ENCODE results near the gene PTPRE. TPM values are rescaled to one million over a fixed set of nuclear protein-coding genes. Genes with fewer than 3 reads are reported as not detected.

PTPRE gene
- total and polyA plus RNA-seq, 2 of the 4 experiments (the other 2 are of a cell fraction) = 0.34 to 0.54 TPM

DNA sequence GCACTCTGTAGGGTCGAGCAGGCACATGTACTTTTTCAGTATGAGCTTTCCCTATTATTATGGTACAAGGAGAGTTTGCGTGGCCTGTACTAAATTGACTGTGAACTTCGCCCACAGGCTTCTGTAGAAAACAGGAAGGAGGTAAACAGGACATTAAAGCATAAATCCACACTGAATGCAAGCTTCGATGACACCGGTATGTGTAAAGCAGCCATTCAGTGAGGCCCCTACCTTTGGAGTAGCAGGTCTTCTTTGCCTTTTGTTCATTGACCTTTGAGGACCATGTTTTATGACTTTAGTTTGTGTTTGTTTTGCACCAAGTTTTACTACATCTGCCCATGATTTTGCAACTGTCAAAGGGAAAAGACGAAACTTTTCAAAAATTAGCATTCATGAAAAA, 204.8 kb downstream of the PTPRE start:
- Histone ChIP-seq H2AK9ac (replicated peaks; ENCODE audit: low read depth, low read length, poor library complexity) (no peak overlapping the region), H2BK120ac (ENCODE audit: low read depth, low read length) (no peak overlapping the region), H3K9me3 (ENCODE audit: control insufficient read depth, insufficient read depth, low read length) (no peaks in the 10 kb centered on the region), H3K36me3 (ENCODE audit: control insufficient read depth, insufficient read depth, low read length) (peaks cover 34% of the 10 kb centered on the region), H2AK5ac (ENCODE audit: low read depth, low read length) (no peak overlapping the region), H4K5ac (ENCODE audit: low read depth, low read length) (no peak overlapping the region), H3K9me1 (ENCODE audit: insufficient read depth, low read length) (no peaks in the 10 kb centered on the region; the same call in 1 of the 2 replicates), H3K27ac (ENCODE audit: insufficient read depth, low read length) (no peak overlapping the region), H4K20me1 (ENCODE audit: insufficient read depth, low read length) (no peaks in the 10 kb centered on the region), H3K4me1 (ENCODE audit: control insufficient read depth, insufficient read depth, low read length) (no peaks in the 10 kb centered on the region), H2AFZ (replicated peaks; ENCODE audit: low read length, poor library complexity) (no peak overlapping the region), H3K18ac (ENCODE audit: low read depth, low read length) (no peak overlapping the region), H3K4me2 (ENCODE audit: low read depth, low read length) (no peak overlapping the region), H3K4ac (ENCODE audit: low read depth, low read length) (no peak overlapping the region), H3K9ac (ENCODE audit: low read depth, low read length) (no peak overlapping the region), H3K4me3 (ENCODE audit: insufficient read depth, low read depth, low read length) (no peak overlapping the region), H3K14ac (replicated peaks; ENCODE audit: low read depth, low read length) (no peak overlapping the region), H2BK5ac (ENCODE audit: low read depth, low read length, poor library complexity, severe bottlenecking) (no peak overlapping the region), H3K27me3 (ENCODE audit: control insufficient read depth, insufficient read depth, low read length) (no peaks in the 10 kb centered on the region), H3K23ac (ENCODE audit: low read depth, low read length) (no peak overlapping the region), H2BK20ac (ENCODE audit: low read depth, low read length) (no peak overlapping the region), H3K79me1 (ENCODE audit: low read depth in 1 of 2, low read length in 2 of 2) (peaks cover 19 to 20% of the 10 kb centered on the region in 2 experiments), H4K8ac (ENCODE audit: low read depth in 2 of 2, low read length in 2 of 2) (no peak overlapping the region), H2BK15ac (ENCODE audit: low read depth, low read length) (no peak overlapping the region), H3K56ac (ENCODE audit: extremely low read depth, insufficient read depth, low read length) (no peak overlapping the region), H4K91ac (ENCODE audit: insufficient read depth, low read depth, low read length) (no peak overlapping the region)
- CTCF ChIA-PET = no interaction called here
- POLR2A ChIA-PET (ENCODE audit: unreplicated experiment) = no interaction called here
- in situ Hi-C loops (cut with MboI; ENCODE audit: low sequenced_read_pairs) = no loop called here
- intact Hi-C loops (cut with micrococcal nuclease) = no loop called here
- dilution Hi-C loops (cut with HindIII; ENCODE audit: low sequenced_read_pairs, unreplicated experiment) = no loop called here
- TF ChIP-seq SMC3 (IDR thresholded peaks at IDR 0.05; ENCODE audit: low read depth, low read length) = no peak
- TF ChIP-seq POLR2A (IDR thresholded peaks at IDR 0.05; ENCODE audit: low read depth, low read length) = no peak
- TF ChIP-seq, protein P1, sequence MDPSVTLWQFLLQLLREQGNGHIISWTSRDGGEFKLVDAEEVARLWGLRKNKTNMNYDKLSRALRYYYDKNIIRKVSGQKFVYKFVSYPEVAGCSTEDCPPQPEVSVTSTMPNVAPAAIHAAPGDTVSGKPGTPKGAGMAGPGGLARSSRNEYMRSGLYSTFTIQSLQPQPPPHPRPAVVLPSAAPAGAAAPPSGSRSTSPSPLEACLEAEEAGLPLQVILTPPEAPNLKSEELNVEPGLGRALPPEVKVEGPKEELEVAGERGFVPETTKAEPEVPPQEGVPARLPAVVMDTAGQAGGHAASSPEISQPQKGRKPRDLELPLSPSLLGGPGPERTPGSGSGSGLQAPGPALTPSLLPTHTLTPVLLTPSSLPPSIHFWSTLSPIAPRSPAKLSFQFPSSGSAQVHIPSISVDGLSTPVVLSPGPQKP (IDR thresholded peaks at IDR 0.05; ENCODE audit: borderline replicate concordance, low read depth, low read length) = no peak
- TF ChIP-seq RAD21 (IDR thresholded peaks at IDR 0.05; ENCODE audit: low read length) = no peak
- no peak for TF ChIP-seq NFE2L2 (IDR thresholded peaks at IDR 0.05; ENCODE audit: low read depth, low read length)
- TF ChIP-seq MXI1 (IDR thresholded peaks at IDR 0.05; ENCODE audit: borderline replicate concordance, low read depth, low read length) = no peak
- TF ChIP-seq MAZ (IDR thresholded peaks at IDR 0.05; ENCODE audit: borderline replicate concordance, low read depth, low read length) = no peak
- no peak for TF ChIP-seq BHLHE40 (IDR thresholded peaks at IDR 0.05; ENCODE audit: low read depth, low read length)
- TF ChIP-seq MAFK (IDR thresholded peaks at IDR 0.05; ENCODE audit: low read depth, low read length) = no peak
- no peak for TF ChIP-seq CHD1 (IDR thresholded peaks at IDR 0.05; ENCODE audit: low read depth, low read length)
- TF ChIP-seq RFX5 (IDR thresholded peaks at IDR 0.05; ENCODE audit: low read depth, low read length) = no peak
- no peak for TF ChIP-seq CEBPB (IDR thresholded peaks at IDR 0.05; ENCODE audit: low read depth, low read length)
- no peak for TF ChIP-seq RCOR1 (IDR thresholded peaks at IDR 0.05; ENCODE audit: insufficient replicate concordance, low read length)
- TF ChIP-seq, protein P2, sequence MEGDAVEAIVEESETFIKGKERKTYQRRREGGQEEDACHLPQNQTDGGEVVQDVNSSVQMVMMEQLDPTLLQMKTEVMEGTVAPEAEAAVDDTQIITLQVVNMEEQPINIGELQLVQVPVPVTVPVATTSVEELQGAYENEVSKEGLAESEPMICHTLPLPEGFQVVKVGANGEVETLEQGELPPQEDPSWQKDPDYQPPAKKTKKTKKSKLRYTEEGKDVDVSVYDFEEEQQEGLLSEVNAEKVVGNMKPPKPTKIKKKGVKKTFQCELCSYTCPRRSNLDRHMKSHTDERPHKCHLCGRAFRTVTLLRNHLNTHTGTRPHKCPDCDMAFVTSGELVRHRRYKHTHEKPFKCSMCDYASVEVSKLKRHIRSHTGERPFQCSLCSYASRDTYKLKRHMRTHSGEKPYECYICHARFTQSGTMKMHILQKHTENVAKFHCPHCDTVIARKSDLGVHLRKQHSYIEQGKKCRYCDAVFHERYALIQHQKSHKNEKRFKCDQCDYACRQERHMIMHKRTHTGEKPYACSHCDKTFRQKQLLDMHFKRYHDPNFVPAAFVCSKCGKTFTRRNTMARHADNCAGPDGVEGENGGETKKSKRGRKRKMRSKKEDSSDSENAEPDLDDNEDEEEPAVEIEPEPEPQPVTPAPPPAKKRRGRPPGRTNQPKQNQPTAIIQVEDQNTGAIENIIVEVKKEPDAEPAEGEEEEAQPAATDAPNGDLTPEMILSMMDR (conservative IDR thresholded peaks at IDR 0.05; ENCODE audit: low read depth, low read length) = no peak
- TF ChIP-seq, protein P3, sequence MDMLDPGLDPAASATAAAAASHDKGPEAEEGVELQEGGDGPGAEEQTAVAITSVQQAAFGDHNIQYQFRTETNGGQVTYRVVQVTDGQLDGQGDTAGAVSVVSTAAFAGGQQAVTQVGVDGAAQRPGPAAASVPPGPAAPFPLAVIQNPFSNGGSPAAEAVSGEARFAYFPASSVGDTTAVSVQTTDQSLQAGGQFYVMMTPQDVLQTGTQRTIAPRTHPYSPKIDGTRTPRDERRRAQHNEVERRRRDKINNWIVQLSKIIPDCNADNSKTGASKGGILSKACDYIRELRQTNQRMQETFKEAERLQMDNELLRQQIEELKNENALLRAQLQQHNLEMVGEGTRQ (IDR thresholded peaks at IDR 0.05; ENCODE audit: low read depth, low read length) = no peak
- 100% methylated on average over 1 of the region's 6 CpGs; no CpG with 5 or more reads in 1 of the 2 experiments for WGBS, 2 experiments (ENCODE audit: extremely low coverage in 2 of 2, insufficient read length in 1 of 2)
- DNase-seq (no peak), ATAC-seq (ENCODE audit: low read depth) (no peak)
- BruUV-seq (replicated peaks) = no TSS peak
